SIG-M5 treated with dmso at 0.1 percent for 504 hours (cell line): Measurements from ENCODE around the gene ALK.

ENCODE experiments used
- DNase-seq: peaks from one replicate; lab custom pipeline; 2025; ENCODE audit not compliant: unreplicated experiment; lab: John Stamatoyannopoulos, UW

ALK gene

DNA sequence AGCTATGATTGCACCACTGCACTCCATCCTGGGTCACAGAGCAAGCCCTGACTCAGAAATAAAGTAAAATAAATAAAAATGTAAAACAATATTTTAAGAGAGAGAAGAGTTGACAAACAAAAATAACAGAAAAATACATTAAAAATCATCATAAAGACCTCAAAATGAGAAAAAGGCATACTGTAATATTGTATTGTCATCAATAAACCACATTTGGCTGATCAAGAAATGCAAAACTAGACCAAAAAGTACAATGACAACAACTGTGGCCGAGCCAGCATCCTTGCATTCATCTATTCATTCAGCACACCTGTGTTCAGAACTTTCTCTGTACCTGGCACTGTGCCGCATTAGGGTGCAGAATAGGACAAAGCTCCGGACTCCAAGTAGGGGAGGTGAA is 121.8 kb downstream of the ALK start:
- no peak for DNase-seq

DNA sequence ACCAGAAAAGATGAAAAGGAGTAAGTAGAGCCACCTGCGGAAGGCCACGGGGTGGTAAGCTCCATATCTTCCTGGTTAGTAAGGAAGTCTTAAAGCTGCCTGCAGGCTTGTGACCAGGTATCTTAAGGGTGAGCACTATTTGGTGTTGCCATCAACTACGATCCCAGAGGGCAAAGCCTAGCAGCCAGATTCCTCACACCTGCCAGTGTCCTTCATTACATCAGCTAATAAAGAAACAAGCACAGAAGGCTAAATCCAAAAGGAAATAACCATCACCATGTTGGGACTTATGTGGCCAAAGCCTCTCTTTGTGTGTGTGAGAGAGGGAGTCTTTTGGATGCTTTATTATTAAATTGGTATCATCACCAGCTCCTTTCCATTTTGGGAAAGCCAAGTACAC is 123.5 kb downstream of the ALK start:
- DNase-seq, result no peak

DNA sequence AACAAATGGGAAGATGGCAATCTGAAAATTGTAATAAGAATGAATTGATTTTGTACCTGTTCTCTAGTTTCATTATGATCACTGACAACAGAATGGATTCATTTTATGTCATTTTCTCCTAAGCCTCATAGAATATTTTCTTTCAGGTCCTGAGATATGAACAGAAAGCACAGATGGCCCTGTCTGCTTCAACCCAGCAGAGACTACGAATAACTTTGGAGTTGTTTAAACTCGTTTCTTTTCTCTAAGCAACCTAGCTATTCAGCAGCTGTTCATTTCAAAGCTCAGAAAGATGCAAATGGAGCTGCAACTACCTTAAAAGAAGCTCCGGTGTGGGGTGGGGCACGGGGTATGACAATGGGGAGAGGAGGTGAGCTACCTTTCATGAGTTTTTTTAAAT is 124.9 kb downstream of the ALK start:
- no peak for DNase-seq

DNA sequence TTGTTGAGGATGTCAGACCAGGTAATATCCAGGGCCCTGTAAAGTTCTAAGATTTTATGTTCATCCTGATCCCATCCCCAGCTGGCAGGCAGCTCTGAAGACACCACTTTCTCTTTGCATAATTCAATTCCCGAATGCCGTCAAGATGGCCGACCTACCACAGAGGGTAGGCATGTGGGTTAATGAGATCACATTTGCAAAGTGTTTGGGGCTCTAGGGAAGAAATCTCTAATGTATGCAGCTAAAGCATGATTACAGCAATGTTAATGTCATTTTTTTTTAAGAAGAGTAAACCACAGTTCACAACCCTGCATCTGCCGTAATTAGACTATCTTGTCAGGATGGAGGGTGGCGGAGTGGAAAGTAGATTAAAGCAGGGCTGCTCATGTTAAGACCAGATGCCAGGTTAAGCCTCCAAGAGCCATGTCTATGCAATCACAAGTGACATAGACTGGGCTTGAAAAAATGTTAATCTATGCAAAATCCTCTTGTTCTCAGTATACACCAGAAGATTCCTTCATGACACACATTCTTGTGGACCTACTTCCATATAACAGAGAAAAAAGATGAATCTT is 131.4 kb downstream of the ALK start:
- DNase-seq, result no peak

DNA sequence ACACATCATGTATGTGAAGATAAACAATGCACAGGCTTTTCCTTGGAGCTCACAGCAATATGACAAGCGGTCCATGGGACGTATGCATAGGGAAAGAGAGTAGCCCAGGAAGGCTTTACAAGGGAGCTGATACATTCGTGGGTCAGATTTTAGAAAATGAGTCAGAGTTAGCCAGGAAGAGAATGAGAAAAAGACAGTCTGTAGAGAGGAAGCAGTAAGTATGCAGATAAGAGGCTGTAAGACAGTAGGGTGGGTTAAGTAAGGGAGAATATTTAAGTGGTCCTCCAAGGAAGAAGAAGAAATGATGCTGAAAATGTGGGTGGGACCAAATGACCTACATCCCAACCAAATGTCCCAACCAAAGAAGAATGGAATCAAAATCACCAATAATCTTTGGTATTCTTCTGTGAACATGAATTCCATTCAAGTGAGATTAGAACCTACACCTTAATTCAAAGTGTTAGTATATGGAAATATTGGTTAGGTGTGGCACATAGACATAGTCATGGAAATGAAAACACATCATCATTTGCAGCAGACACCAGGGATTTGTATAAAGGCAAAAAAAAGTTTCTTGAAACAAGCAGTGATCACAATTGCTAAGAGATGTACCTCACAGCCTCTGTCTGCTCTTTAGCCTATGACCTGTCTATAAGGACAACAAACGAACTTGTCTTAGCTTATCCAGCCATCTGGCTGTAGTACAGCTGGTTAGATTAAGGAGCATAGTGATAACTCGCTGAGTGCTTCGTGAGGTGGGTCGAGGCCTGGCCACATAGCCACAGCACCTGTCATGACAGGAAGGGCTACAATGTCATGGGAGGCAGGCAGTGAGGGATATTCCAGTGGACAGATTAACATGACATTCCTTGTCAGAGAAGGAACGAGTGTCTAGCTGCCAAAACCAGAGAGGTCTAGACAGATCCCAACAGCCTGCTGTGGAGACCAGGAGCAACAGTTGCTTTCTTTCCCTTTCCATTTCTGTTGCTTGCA is 133.6 kb downstream of the ALK start:
- DNase-seq, result no peak

DNA sequence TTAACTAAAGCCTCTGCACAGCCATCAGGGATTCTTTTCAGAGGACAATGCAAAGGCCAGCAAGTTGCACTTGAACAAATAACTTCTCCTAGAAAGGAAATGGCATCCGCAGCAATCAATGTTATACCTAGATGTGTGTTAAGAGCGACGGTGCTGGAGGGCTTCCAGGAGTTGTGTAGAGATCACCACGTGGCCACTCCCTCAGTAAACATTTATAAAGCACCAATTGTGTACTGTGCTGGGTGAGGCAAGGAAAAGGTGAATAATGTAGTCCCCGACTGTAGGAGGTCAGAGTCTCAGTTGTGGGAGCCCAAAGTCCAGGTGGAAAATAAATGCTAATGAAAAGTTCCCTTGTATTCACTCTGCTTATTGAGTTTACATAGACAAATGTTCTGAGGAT is 135.0 kb downstream of the ALK start:
- DNase-seq, result no peak

DNA sequence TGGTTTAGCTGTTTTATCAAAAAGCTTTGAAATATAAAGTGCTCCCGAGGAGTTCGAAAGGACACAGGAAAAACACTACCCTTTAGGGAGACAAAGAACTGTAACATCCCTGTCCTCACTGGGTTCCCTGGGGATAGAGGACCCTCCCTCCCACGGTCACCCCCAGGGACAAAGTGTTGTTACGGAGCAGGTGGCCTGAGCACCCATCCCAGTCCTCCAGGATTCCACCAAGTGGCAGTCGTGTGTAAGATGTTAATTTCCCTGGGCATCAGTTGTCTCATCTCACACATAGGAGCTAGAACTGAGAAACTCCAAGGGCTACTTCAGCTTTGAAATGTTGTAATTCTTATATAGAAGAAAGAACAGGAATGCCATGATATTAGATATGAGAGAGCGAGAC is 137.7 kb downstream of the ALK start:
- DNase-seq, result no peak

DNA sequence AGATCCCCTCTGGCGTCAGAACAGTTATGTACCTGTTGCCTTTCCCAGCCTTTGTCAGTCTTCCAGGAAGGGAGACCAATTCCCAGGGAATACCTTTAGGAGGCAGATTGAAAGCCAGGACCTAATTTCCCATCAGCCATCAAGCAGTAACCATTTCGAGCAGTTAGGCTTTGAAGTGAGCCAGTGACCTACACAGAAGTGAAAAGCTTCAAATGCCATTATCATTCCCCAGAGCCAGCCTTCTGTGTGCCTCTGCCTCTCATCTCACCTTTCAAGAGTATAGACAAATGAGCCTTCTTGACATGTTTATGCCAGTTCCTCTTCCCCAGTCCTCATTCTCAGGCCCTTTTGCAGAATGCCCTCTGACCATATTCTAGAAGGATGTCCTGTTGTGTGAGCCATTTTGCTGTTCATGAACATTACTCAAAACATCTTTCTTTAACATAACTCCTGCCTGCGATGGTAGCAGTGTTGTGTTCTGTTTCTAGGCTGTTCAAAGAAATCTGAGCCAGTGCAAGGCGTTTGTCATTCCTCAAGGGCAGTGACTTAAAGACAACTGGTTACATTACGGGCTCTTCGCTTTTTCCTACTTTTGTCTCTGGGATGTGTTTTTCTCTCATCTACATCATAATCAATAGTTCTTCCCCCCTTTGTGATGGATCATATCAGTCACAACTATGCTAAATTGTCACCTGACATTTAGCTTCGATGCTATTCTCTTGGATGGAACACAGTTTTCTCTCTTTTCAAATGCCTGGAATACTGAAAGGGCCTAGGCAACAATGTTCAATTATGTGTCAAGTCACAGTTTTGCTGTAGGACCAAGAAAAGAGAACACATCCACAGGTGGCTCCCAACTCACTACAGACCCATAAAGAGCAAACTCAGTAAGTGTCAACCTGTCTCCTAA is 138.6 kb downstream of the ALK start:
- no peak for DNase-seq

DNA sequence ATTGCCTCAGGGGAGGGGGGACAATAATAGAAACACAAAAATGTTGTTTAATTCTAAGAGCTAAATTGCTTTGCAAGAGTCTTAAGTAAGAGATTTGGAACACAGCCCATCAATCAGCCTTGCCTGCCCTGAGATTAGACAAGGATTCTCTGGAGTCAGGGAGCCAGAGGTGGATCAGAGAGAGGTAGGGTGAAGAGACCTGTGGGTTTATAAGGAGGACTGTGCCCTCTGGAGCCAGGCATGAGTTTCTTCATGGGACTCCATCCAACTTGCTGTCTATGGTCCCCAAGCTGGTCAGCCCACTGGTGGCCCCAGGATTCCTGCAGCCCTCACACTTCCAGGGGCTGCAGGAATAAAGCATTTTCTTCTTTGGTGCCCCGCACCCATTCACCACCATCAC is 139.3 kb downstream of the ALK start:
- DNase-seq, result no peak

DNA sequence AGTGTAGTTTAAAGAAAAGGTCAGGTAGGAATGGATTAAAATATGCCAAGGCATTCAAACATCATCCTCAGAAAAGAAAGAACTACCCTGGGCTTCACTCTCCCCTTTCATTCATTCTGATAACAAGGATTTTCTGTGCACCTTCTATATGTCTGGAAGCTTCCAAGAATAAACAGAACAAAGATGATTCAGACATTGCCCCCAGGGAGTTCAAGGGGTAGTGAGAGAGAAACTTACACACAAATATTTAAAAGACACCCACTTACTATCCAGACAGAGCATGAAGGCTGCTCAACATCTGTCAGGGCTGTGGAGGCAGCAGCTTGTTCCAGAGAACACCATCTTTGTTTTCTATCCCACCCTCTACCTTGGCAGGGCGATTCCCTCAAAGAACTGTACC is 140.5 kb downstream of the ALK start:
- DNase-seq, result no peak

DNA sequence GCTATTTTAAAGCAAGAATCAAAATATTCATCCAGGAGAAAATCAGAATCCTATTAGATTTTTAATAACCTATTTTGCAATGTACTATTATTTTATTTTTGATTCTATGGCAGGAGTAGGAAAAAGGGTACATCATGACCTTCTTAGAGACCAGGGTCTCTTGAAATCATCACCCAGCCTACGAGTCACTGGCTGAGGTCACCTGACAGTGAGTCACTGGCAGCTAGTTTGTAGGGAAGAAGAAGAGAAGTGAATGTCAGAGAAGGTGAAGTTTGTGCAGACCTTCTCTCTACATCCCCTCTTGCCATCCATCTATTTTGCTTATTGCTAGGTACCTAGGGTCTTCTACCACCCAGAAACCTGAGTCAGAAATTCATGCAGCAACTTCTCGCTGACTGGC is 144.2 kb downstream of the ALK start:
- DNase-seq, result no peak

DNA sequence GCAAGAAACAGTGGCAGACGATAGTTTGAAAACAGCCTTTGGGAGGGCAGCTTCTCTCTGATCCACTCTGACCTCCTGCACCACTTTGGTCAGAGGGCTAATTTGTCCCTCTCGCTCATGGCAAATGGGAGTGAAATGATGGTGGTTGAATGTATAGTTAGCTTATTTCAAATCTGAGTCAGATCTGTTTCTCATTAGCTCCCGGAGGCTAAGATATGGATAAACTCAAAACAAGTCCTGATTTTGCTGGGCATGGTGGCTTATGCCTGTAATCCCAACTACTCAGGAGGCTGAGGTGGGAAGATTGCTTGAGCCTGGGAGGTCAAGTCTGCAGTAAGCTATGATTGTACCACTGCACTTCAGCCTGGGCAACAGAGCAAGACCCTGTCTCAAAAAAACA is 145.0 kb downstream of the ALK start:
- no peak for DNase-seq

DNA sequence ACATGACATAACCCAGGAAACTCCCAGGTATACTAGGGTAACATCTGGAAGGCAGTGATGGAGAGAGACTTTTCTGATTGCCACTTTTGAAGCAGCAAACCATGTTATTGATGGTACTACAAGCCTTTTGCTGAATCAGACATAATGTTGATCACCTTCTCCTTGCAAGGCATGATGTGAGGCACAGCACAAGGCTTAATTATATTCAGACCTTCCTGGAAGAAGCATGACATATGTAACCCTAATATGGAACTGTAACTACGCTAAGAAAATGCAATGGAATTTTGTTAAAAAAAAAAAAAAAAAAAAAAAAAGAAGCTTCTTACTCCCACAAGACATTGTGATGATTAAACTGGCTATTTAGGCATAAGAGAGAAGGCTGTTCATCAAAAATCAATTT is 145.4 kb downstream of the ALK start:
- no peak for DNase-seq

DNA sequence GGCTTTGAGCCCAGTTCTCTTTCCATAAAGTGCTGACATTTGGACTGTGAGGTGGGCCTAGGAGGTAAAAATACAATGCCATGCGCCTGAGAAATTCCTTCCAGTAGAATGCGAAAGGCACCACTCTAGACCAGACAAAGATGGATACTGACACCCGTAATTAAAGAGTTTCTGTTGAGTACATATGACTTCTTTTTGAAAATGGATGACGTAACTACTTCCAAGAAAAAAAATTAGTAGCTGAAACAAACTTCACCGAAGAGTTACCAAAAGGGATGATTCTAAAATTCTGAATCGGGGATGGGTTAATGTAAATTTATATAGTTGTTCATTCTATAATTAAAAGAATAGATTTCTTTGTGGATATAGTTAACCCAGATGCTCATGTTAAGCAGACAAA is 146.8 kb downstream of the ALK start:
- no peak for DNase-seq

DNA sequence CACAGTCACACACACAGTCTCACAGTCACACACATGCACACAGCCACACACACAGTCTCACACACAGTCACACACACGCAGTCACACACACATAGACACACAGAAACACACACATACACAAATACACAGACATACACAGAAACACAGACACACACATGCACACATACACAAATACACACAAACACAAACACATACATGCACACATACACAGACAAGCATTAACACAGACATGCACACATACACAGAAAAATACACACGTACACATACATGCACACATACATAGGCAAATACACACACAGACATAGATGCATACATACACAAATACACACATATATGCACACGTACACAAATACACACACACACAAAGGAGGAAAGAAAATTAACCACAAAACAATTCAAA is 150.5 kb downstream of the ALK start:
- DNase-seq, result no peak

DNA sequence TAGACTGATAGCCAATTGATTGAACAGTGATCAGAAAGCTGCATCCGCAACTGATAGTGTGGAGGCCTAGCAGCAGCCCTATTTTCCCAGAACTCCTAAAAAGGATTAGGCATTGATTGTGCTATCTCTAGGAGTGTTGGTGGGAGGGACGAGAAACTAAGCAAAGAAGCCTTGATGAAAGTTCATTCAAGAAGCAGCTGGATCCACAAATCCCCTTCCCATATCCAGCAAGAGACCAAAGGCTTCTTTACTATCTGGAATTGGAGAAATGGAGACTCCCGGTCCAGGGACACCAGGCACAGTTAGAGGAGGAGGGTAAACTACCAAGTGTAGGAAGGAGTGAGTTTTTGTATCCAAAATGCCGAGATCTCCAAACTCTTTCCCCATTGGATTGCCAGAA is 151.5 kb downstream of the ALK start:
- no peak for DNase-seq

DNA sequence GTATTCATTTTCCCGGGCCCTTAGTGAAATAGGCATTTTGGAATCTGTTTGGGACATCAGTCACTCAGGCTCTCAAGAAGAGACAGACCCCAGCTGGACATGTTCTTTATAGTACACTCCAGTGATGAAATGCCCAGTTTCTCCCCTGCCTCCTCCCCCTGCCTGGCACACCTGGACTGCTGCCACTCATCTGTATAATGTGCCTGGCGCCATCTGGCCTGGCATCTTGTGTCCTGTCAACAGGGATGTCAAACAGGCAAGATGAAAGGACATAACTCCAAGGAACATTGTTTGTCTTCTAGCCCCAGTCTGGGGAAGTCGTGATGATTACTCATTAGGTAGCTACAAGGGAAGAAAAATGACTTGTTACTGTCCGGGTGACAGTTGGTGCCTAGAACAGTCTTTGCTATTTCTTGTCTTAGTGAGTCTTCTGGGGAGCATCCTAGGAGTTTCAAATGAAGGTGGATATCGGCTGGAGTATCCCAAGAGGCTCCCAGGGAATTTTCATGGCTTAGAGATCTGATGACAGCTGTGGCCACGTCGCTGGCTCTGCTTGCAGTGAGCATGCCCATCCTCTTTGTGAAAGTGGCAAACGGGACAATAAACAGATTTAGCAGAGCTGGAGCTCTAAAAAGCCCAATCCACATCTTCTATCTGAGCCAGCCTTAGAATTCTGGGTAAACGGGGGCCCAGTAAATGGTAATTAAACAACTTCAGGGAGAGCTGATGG is 153.6 kb downstream of the ALK start:
- no peak for DNase-seq

DNA sequence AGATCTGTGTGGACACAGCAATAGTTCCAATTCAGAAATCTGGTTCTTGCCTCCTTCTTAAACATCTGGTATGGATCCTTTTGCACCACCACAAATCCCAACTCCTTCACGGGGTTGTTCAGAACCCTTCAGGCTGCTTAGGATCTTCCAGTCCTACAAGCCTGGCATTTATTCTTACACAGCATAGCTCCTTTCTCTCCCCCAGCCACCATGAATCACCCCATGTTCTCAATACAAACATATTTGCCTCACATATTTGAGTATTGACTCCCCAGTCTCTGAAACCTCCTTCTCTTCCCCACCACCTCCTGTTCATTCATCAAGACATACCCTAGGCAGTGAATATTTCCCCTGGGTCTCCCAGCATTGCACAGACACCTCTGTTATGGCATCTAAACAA is 155.2 kb downstream of the ALK start:
- DNase-seq, result no peak

DNA sequence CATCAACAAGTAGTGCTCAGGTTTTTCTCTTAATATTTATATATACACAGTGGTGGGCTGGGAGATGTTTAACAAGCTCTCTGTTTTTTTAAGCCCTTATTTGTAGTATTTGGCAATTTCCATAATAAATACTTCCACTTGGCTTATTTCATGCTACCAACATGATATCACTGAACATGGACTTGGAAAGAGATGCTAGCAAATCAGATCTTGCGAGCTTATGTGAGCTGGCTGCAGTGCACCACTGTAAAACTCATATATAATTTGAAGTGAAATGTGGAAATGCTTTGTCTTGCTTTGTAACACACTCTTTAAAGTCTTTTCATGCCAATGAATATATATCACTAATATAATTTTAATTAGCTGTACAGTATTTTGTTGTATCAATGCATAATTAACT is 155.7 kb downstream of the ALK start:
- DNase-seq, result no peak

DNA sequence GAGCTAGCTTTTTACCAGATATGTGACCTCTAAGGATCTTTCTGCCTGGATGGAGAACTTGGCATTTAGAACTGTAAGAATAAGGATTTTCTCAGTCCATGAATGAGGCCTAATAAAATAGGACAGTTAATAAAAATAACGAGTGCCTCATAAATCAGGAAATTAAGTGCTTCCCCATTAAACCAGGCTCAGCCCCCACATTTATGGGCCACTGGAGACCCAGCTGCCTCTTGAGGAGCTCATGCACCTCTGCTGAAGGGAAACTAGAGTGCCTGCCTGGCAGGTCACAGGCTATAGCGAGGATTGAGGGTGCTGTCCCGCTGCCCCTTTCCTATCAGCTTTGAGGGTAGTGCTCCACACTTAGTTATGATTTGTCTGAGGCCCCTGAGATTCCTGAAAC is 158.0 kb downstream of the ALK start:
- no peak for DNase-seq

DNA sequence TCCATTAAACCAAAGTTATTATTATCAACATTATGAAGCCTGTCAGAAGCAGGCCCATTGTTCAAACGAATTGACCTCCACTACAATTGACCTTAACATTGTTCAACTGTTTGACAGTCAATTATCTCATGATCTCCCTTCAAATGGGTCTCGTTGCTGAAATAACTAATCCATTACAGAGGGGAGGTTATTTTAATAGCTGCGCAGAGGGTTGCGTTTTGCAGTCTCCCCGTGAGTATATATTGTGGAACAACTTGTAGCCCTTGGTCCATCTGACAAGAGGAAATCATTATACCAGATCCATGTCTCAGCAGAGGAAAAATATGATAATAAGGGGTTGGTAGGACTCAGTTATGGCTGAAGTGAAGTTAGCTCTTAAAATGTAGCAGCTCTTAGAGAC is 159.1 kb downstream of the ALK start:
- DNase-seq, result no peak
